ENCODE data around the gene RNF220.

Gene RNF220

GRCh38 chr1:44524655-44525500 lies 119.8 kb downstream of the RNF220 start:
- no peak for DNase-seq

DNA sequence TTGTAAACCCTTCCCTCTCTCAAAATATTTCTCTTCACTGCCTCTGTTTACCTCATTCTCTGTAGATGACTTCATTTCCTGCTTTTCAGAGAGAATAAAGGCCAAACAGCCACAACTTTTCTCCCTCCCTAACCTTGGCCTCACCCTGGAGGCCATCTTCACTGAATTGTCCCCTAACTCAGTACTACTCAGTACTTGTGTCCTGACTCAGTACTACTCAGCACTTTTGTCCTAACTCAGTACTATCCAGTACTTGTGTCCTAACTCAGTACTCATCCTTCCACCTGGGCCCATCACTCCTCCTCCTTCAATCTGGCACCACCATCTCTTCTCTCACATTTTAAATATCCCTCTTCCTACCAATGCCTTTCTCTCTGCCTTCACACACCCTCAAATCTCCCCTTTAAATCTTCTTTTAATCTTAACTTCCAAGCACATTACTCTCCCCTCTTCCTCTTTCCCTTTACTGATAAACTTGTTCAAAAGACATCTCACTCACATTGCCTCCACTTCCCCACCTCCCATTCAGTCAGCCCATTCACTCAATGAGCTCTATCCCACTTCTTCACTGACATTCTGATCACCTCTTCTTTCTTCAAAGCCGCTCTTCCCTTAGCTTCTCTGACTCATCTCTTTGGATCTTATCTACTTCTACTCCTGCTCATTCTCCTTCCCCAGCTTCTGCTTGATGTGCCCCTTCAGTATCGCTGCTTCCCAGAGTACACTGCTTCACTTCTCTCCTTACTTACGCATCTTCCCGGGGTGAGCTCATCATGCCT lies 121.4 kb downstream of the RNF220 start:
- no peak for DNase-seq

GRCh38 chr1:44531785-44532566 lies 126.9 kb downstream of the RNF220 start:
- no peak for DNase-seq

DNA sequence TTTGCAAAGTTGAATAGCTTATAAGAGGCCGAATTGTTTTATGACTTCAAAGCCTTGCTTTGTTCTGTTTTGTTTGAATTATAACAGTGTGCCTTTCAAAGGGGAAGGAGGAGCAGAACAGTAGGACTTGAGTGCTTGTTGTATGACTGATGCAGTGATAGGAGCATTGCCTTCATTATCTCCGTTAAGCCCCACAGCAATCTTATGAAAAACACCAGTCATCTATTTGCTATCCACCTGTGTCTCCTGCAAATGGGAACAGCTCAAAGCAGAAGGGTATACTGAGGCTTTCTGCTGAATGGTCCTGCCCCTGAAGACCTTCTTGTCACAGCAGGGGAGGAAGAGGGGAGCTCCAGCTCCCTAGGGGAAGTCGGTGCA lies 127.5 kb downstream of the RNF220 start:
- DNase-seq: no peak

GRCh38 chr1:44534771-44535170 lies 129.7 kb downstream of the RNF220 start:
- DNase-seq: no peak

- DNase-seq: no peak
Observed at GRCh38 chr1:44536357-44537209, 131.5 kb downstream of the RNF220 start.

- no peak for DNase-seq
Observed at GRCh38 chr1:44537538-44537937, 132.5 kb downstream of the RNF220 start.

DNA sequence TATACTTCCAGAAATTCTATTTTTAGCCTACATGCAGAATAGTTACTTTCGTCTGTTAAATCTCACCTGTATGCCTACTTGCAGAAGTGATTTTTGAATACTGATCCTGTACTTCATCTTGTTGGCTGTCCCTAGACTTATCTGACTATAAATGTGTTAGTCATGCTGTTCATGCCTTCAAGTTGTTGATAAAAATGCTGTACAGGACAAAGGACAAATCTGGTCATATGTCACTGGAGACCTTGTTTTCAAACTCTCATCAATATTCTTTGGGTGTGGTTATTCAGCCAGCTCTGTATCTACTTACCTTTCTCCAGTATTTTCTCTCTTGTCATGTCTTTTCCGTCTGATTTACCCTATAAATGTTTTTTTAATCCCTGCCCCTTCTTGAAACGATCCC lies 132.9 kb downstream of the RNF220 start:
- DNase-seq: no peak

GRCh38 chr1:44539991-44540730 lies 135.1 kb downstream of the RNF220 start:
- DNase-seq: no peak

DNA sequence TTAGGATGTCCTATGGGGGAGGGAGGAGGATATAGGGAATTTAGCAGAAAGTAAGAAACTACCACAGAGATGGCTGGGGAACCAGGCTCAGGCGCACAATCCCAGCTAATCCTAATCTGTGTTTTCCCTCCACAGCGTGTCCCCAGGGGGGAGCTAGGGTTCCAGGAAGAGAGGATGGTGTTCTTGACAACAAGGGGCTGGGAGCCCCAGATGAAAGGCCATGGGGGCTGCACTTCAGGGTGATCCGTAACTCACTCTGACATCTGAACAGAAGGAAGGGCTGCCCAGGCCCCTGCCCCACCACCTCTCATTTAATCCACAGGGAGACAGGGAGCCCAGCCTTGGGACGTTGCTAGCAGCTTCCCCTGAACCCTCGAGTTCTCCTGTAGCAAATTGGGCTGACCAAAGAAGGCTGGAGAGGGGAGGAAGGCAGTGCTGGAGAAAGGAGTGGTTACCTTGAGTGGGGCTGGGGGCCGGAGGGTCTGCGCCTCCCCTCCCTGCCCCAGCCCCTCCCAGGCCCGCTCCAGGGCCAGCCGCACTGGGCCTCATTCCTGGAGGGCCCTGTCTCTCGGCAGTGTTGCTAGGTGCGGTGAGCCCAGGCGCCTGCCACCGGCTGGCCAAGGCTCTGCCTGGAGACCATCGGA lies 137.5 kb downstream of the RNF220 start:
- no peak for DNase-seq

- no peak for DNase-seq
Observed at GRCh38 chr1:44543064-44543744, 138.1 kb downstream of the RNF220 start.

- DNase-seq: no peak
Observed at GRCh38 chr1:44543786-44544185, 138.7 kb downstream of the RNF220 start.

DNA sequence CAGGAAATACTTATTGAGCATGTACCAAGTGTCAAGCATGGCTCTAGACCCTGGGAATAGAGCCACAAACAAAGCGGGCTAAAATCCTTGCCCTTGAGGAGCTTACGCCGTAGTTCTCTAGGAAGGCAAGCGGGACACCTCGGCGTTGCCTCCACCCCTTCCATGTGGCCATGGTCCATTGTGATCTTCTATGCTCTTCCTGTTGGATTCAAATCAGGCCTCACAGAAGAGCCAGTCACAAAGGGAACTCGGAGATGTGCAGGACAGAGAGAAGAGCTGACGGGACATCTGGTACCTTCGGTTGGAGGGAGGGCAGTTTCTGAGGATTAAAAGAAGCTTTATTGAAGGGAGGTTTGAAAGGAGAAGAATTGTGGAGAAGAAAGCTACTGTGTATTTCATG lies 139.9 kb downstream of the RNF220 start:
- no peak for DNase-seq

GRCh38 chr1:44545961-44546360 lies 140.9 kb downstream of the RNF220 start:
- no peak for DNase-seq

DNA sequence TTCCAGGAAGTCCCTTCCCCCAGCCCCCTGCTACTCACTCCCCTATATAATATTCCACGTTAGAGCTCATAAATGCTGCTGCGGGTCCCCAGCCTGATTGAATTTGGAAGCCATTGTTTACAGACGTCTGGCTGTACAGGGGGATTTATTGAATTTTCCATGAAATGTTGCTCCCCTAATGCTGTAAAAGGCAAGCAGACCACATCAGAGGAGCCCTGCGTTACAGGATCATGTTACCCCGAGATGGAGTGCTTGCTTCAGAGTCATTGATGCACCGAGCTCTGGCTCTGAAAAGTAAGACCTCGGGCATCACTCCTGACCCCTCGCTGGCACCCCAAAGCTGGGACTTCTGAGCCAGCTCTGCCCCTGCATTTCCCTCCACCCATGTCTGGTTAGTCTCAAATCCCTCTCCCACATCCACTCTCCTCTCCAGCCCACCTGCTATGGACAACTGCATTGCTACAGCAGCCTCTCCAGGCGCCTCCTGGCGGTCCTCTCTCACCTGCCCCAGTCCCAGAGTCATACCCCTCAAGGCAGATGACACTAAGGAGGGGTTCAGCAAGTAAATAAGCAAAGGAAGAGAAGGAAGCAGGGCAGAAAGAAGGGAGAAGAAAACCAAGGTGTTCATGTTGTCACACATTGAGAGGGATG lies 141.5 kb downstream of the RNF220 start:
- no peak for DNase-seq

DNA sequence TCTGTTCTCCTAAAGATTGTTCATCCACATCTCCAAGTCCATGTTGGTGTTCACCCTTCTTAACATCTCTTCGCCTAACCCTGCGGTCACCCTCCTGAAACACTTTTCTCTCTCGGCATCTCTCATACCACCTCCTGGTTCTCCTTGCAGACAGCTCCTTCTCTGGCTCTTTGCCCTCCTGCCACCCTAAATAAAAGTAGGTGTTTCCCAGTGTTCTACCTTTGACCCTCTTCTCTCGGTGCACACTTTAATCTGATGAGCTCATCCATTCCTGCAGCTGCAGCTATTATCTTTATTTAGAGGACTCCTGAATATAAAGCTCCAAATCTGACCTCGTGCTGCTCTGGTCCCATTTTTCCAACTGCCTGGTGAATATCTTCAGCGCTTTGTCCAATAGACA lies 142.3 kb downstream of the RNF220 start:
- no peak for DNase-seq

DNA sequence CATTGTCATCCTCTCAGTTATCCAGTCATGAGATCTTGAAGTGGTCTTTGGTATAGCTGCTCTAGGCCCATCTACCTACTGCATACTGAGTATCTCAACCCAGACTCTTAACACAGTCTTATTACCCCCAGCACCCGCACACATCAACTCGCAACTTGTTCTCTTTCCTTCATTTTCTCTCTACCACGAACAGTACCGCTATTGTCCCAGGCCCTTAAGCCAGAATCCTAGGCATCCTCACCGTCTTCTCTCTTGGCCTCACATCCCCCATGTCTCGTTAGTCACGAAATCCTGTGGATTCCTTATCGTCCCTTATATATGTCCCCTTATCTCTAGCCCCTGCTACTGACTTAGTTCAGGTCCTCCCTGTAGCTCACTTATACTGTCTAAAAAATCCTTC lies 142.8 kb downstream of the RNF220 start:
- no peak for DNase-seq

DNA sequence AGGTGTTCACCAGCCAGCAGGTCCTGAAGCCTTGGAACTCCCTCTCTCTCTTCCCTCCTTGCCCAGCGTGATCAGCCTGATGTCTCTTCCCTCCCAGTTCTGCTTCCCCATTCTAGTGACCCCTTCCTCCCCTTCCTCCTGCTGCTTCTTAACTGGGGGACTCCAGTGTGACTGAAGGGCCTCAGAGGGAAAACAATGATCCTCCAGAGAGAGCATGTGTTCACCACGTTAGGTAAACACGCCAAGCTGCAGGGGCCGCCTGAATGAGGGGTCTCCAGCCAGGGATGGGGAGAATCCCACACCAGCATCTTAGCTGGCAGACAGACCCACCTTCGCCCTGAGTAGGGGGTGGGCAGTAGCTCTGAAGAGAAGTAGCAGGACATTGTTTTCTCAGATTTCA lies 144.5 kb downstream of the RNF220 start:
- no peak for DNase-seq

DNA sequence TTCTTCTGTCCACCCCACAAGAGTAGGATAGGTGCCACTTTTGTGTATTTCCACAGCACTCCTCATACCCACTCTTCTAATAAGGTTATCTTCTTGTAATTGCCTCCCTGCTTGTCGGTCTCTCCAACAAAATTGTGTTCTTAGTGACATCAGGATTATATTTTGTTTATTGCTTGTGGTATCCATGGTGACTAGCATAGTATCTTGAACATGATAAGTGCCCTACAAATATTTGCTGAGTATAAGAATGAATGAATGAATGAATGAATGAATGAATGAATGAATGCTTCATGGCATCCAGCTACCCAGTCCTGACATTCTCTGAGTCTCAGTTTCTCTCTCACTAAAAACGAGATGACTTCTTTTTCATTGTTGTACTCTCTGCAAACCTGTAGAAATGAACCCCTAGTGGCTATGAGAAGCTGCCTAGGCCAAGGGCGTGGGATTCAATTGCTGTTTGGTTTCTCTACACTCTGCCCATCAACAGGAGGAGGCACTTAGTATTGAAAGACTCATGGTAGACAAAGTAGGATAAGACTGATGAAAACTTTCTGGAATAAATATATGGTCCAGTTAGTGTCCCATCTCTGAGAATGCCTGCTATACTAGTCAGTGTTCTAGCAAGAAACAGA lies 148.2 kb downstream of the RNF220 start:
- no peak for DNase-seq

GRCh38 chr1:44553771-44554170 lies 148.7 kb downstream of the RNF220 start:
- DNase-seq: no peak
